Ovary (tissue), 3 donors: Measurements from ENCODE around the gene SHPK.

Experiments used
- CTCF ChIP-seq, 3 donors: fragments of 450-650 bp in 2 of 3; fragments of 200-600 bp in 1 of 3; IDR thresholded peaks; one replicate each; pipeline versions ENCODE4 v1.5.1 to v1.8.0; 2016 to 2022; ENCODE audit warnings: antibody characterized with exemption in 3 of 3, mild to moderate bottlenecking in 1 of 3
- EP300 ChIP-seq: sonication (generic); formaldehyde crosslinking; IDR thresholded peaks from one replicate; pipeline ENCODE4 v1.6.1; 2017; ENCODE audit warnings: antibody characterized with exemption
- POLR2A ChIP-seq: fragments of 450-650 bp; IDR thresholded peaks from one replicate; pipeline ENCODE4 v1.6.1; 2017; ENCODE audit warnings: antibody characterized with exemption, mild to moderate bottlenecking, moderate library complexity
- donor health status: DM: no; HTN: no; CAD: no.

- no peak for TF ChIP-seq CTCF (IDR thresholded peaks at IDR 0.05)
- TF ChIP-seq POLR2A, result no peak
- TF ChIP-seq EP300, result no peak
Observed at GRCh38 chr17:3627769-3628167, 8.3 kb downstream of the SHPK start.
